AML-193 (cell line): ENCODE measurements around the gene HLA-DMA.
A peak's percentile ranks its signal among the peaks of the same experiment; 100 is the strongest.

Source experiments
- DNase-seq, 2 experiments: peaks; one replicate each; lab custom pipeline; 2025; lab: John Stamatoyannopoulos, UW

HLA-DMA gene

GRCh38 chr6:32932132-32932868, 20.6 kb downstream of the HLA-DMA start:
- no peak for DNase-seq

GRCh38 chr6:32931211-32931610, 21.7 kb downstream of the HLA-DMA start:
- no peak for DNase-seq

- no peak for DNase-seq
Measured at GRCh38 chr6:32922083-32922482, 30.8 kb downstream of the HLA-DMA start.

- peak; percentile 41 to 48 for DNase-seq
Measured at GRCh38 chr6:32920715-32921114, 32.2 kb downstream of the HLA-DMA start.

- no peak for DNase-seq
Measured at GRCh38 chr6:32912951-32913350, 39.9 kb downstream of the HLA-DMA start.

GRCh38 chr6:32908897-32909296, 44.0 kb downstream of the HLA-DMA start:
- DNase-seq: no peak

GRCh38 chr6:32906539-32906938, 46.4 kb downstream of the HLA-DMA start:
- DNase-seq: no peak

GRCh38 chr6:32905078-32905477, 47.8 kb downstream of the HLA-DMA start:
- DNase-seq: no peak

- DNase-seq: no peak
Measured at GRCh38 chr6:32903952-32904351, 48.9 kb downstream of the HLA-DMA start.
